ENCODE data around the gene MYO5B.

The MYO5B gene

DNA sequence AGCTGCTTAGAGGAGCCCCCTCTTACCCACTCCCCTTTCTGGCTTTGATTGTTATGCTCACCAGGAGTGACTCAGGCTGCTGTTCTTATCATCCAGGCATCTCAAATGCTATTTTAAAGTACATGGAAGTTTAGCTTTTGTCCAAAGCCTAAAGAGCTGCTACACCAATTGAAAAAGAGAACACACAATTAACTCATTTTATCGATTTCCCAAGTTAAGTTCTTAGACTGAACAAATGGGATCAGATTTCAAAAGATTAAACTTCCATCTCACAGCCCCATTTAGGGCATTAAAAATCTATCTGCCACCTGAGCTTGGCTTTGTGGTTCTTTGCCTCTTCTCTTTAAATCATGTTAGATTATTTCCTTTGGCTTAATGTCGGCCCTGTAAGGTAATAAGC is 81.2 kb downstream of the MYO5B start:
- no peaks in the 10 kb centered on the region for H3K36me3 ChIP-seq (ENCODE audit: low read length)
- no peaks in the 10 kb centered on the region for H3F3A ChIP-seq (ENCODE audit: insufficient read depth)
- H4K20me1 ChIP-seq (ENCODE audit: low read depth, low read length) = no peaks in the 10 kb centered on the region
- no peak overlapping the region for H3K27ac ChIP-seq (ENCODE audit: low read depth, low read length)
- H3K79me2 ChIP-seq (ENCODE audit: insufficient read depth, low read length) = no peaks in the 10 kb centered on the region
- no peak overlapping the region for H3K4me3 ChIP-seq (ENCODE audit: insufficient read depth, low read length, poor library complexity, severe bottlenecking)
- H3K4me2 ChIP-seq (ENCODE audit: low read depth, low read length, poor library complexity, severe bottlenecking) = no peak overlapping the region
- H3K9me3 ChIP-seq (ENCODE audit: insufficient read depth, low read length) = no peaks in the 10 kb centered on the region
- TF ChIP-seq EZH2phosphoT487 (conservative IDR thresholded peaks at IDR 0.05; ENCODE audit: low read length) = no peak
- TF ChIP-seq, protein P1, sequence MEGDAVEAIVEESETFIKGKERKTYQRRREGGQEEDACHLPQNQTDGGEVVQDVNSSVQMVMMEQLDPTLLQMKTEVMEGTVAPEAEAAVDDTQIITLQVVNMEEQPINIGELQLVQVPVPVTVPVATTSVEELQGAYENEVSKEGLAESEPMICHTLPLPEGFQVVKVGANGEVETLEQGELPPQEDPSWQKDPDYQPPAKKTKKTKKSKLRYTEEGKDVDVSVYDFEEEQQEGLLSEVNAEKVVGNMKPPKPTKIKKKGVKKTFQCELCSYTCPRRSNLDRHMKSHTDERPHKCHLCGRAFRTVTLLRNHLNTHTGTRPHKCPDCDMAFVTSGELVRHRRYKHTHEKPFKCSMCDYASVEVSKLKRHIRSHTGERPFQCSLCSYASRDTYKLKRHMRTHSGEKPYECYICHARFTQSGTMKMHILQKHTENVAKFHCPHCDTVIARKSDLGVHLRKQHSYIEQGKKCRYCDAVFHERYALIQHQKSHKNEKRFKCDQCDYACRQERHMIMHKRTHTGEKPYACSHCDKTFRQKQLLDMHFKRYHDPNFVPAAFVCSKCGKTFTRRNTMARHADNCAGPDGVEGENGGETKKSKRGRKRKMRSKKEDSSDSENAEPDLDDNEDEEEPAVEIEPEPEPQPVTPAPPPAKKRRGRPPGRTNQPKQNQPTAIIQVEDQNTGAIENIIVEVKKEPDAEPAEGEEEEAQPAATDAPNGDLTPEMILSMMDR (IDR thresholded peaks at IDR 0.05; ENCODE audit: insufficient read depth, low read length, poor library complexity, severe bottlenecking) = no peak
- no peak overlapping the region for H2AFZ ChIP-seq (ENCODE audit: low read depth, low read length, severe bottlenecking)
- H3K27me3 ChIP-seq (ENCODE audit: low read length) = no peaks in the 10 kb centered on the region
- no peaks in the 10 kb centered on the region for H3K9me2 ChIP-seq (replicated peaks; ENCODE audit: insufficient read depth, low read length)
- H3K9ac ChIP-seq (ENCODE audit: low read length) = no peak overlapping the region

DNA sequence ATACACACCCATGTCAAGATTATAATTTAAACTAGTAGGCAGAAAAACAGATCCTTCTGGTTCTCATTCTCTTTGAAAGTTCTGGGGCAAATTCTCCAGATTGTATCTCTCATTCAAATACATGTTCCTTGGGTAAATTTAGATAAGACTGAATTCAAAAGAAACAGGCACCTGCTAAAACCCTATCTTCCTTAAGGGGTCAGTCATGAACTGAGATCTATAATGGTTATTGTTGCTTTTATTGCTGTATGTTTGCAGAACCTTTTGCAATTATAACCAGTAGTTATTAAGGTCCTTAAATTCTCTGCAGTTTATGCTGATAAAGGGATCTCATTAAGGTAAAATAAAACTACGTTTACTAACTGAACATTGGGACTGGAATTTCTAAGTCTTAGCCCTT is 83.5 kb downstream of the MYO5B start:
- TF ChIP-seq, protein P1 (IDR thresholded peaks at IDR 0.05; ENCODE audit: insufficient read depth, low read length, poor library complexity, severe bottlenecking) = no peak
- TF ChIP-seq EZH2phosphoT487 (conservative IDR thresholded peaks at IDR 0.05; ENCODE audit: low read length) = no peak
- H3K4me2 ChIP-seq (ENCODE audit: low read depth, low read length, poor library complexity, severe bottlenecking) = no peak overlapping the region
- no peaks in the 10 kb centered on the region for H3K9me3 ChIP-seq (ENCODE audit: insufficient read depth, low read length)

DNA sequence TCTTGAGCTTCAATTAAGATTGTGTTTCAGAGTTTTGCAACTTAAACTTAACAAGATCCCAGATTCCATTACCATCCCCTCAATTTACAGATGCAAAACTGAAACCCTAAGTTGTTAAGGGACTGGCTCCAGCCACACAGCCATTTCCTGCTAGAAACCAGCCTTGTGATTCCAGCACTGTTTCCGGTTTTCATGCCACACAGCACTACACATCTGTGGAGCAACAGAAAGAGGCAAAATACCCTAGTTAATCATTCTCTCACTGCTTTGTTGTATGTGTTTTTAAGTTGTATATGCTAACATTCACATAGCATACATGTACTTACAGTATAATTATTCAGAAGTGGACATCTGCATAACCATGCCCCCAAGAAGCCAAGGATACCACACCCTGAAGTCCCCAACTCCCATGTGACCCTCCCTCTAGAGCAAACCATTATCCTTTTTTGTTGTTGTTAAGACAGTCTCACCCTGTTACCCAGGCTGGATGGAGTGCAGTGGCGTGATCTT is 87.4 kb downstream of the MYO5B start:
- H3K9ac ChIP-seq (ENCODE audit: low read length) = no peak overlapping the region
- H3K79me2 ChIP-seq (ENCODE audit: insufficient read depth, low read length) = no peaks in the 10 kb centered on the region
- no peaks in the 10 kb centered on the region for H3K9me3 ChIP-seq (ENCODE audit: insufficient read depth, low read length)
- H3K4me3 ChIP-seq (ENCODE audit: insufficient read depth, low read length, poor library complexity, severe bottlenecking) = no peak overlapping the region
- no peaks in the 10 kb centered on the region for H3K27me3 ChIP-seq (ENCODE audit: low read length)
- no peak overlapping the region for H3K27ac ChIP-seq (ENCODE audit: low read depth, low read length)
- H3K4me2 ChIP-seq (ENCODE audit: low read depth, low read length, poor library complexity, severe bottlenecking) = no peak overlapping the region
- TF ChIP-seq EZH2phosphoT487 (conservative IDR thresholded peaks at IDR 0.05; ENCODE audit: low read length) = no peak
- TF ChIP-seq, protein P1 (IDR thresholded peaks at IDR 0.05; ENCODE audit: insufficient read depth, low read length, poor library complexity, severe bottlenecking) = no peak
- no peak overlapping the region for H2AFZ ChIP-seq (ENCODE audit: low read depth, low read length, severe bottlenecking)
- H3K9me2 ChIP-seq (replicated peaks; ENCODE audit: insufficient read depth, low read length) = no peaks in the 10 kb centered on the region
- H3K36me3 ChIP-seq (ENCODE audit: low read length) = no peaks in the 10 kb centered on the region
- H3F3A ChIP-seq (ENCODE audit: insufficient read depth) = no peaks in the 10 kb centered on the region
- no peaks in the 10 kb centered on the region for H4K20me1 ChIP-seq (ENCODE audit: low read depth, low read length)

More for the DNA sequence above, 83.5 kb downstream of the MYO5B start:
- no peaks in the 10 kb centered on the region for H3K27me3 ChIP-seq (ENCODE audit: low read length)
- H3K4me3 ChIP-seq (ENCODE audit: insufficient read depth, low read length, poor library complexity, severe bottlenecking) = no peak overlapping the region
- H3K36me3 ChIP-seq (ENCODE audit: low read length) = no peaks in the 10 kb centered on the region
- no peaks in the 10 kb centered on the region for H4K20me1 ChIP-seq (ENCODE audit: low read depth, low read length)
- H2AFZ ChIP-seq (ENCODE audit: low read depth, low read length, severe bottlenecking) = no peak overlapping the region
- H3K79me2 ChIP-seq (ENCODE audit: insufficient read depth, low read length) = no peaks in the 10 kb centered on the region
- H3K9me2 ChIP-seq (replicated peaks; ENCODE audit: insufficient read depth, low read length) = no peaks in the 10 kb centered on the region
- no peaks in the 10 kb centered on the region for H3F3A ChIP-seq (ENCODE audit: insufficient read depth)
- H3K27ac ChIP-seq (ENCODE audit: low read depth, low read length) = no peak overlapping the region
- no peak overlapping the region for H3K9ac ChIP-seq (ENCODE audit: low read length)
